Right lobe of liver (tissue), 4 donors: ENCODE measurements around the gene AMPD2.

ENCODE experiments used
- POLR2A ChIP-seq: fragments of 450-650 bp; IDR thresholded peaks from one replicate; pipeline ENCODE4 v1.6.1; 2017; ENCODE audit warnings: antibody characterized with exemption, mild to moderate bottlenecking
- TF ChIP-seq, protein P1 (sequence below), 4 donors: fragments of 200-600 bp in 3 of 4; fragments of 450-650 bp in 1 of 4; IDR thresholded peaks; one replicate each; pipeline versions ENCODE4 v1.5.1 to v1.8.0; 2016 to 2022; ENCODE audit warnings: antibody characterized with exemption in 4 of 4, mild to moderate bottlenecking in 2 of 4
- donor health status: DM: no; HTN: no; CAD: no.
- donor health status: DM: no; HTN: no; CAD: no.
- donor health status: DM: no; HTN: yes; CAD: no.

DNA sequence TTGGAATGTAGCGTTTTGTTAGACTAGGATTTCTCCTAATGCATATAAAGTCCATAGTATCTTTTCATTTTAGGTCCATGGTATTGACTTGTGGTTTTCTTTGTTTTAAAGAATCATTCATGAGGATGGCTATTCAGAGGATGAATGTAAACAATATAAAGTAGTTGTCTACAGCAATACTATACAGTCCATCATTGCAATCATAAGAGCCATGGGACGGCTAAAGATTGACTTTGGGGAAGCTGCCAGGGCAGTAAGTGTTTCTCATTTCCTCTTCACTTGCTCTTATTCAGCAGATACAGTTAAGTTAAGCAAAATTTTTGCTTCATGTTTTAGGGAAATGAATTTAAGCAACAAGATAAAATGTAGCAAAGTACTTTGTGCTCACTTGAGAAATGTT is 45.9 kb upstream of the AMPD2 start:
- TF ChIP-seq, protein P1, sequence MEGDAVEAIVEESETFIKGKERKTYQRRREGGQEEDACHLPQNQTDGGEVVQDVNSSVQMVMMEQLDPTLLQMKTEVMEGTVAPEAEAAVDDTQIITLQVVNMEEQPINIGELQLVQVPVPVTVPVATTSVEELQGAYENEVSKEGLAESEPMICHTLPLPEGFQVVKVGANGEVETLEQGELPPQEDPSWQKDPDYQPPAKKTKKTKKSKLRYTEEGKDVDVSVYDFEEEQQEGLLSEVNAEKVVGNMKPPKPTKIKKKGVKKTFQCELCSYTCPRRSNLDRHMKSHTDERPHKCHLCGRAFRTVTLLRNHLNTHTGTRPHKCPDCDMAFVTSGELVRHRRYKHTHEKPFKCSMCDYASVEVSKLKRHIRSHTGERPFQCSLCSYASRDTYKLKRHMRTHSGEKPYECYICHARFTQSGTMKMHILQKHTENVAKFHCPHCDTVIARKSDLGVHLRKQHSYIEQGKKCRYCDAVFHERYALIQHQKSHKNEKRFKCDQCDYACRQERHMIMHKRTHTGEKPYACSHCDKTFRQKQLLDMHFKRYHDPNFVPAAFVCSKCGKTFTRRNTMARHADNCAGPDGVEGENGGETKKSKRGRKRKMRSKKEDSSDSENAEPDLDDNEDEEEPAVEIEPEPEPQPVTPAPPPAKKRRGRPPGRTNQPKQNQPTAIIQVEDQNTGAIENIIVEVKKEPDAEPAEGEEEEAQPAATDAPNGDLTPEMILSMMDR (IDR thresholded peaks at IDR 0.05): no peak
- TF ChIP-seq POLR2A: no peak
